ENCODE data around the gene GPR146. TPM values are rescaled to one million over a fixed set of nuclear protein-coding genes. Genes with fewer than 3 reads are reported as not detected.

The GPR146 gene
- total RNA-seq, 1 experiment from 2014 or later, result 3.4 TPM

GRCh38 chr7:1043552-1044188 is 676 bp upstream of the GPR146 start:
- DNase-seq (ENCODE audit: low spot score), result no peak

GRCh38 chr7:1045069-1046063 is 1.0 kb downstream of the GPR146 start:
- no peak for DNase-seq (ENCODE audit: low spot score)

GRCh38 chr7:1046722-1047679 is 2.7 kb downstream of the GPR146 start:
- DNase-seq (ENCODE audit: low spot score), result no peak

- no peak for DNase-seq (ENCODE audit: low spot score)
These were observed 4.8 kb downstream of the GPR146 start for GRCh38 chr7:1049006-1049741.

- DNase-seq (ENCODE audit: low spot score), result no peak
These were observed 5.5 kb downstream of the GPR146 start for GRCh38 chr7:1049801-1050200.

GRCh38 chr7:1050254-1050906 is 6.0 kb downstream of the GPR146 start:
- DNase-seq (ENCODE audit: low spot score), result no peak

- DNase-seq (ENCODE audit: low spot score), result no peak
These were observed 6.8 kb downstream of the GPR146 start for GRCh38 chr7:1050956-1051690.

GRCh38 chr7:1052031-1052818 is 7.9 kb downstream of the GPR146 start:
- DNase-seq (ENCODE audit: low spot score), result no peak

GRCh38 chr7:1053002-1053411 is 8.7 kb downstream of the GPR146 start:
- DNase-seq (ENCODE audit: low spot score), result no peak

- DNase-seq (ENCODE audit: low spot score), result no peak
These were observed 9.5 kb downstream of the GPR146 start for GRCh38 chr7:1053816-1054370.

- DNase-seq (ENCODE audit: low spot score), result no peak
These were observed 10.1 kb downstream of the GPR146 start for GRCh38 chr7:1054438-1054837.

GRCh38 chr7:1054861-1055450 is 10.6 kb downstream of the GPR146 start:
- no peak for DNase-seq (ENCODE audit: low spot score)

GRCh38 chr7:1055491-1055955 is 11.2 kb downstream of the GPR146 start:
- no peak for DNase-seq (ENCODE audit: low spot score)

GRCh38 chr7:1055956-1056784 is 11.8 kb downstream of the GPR146 start:
- peak; percentile 75 for DNase-seq (ENCODE audit: low spot score)

GRCh38 chr7:1056785-1057410 is 12.6 kb downstream of the GPR146 start:
- DNase-seq (ENCODE audit: low spot score), result no peak

GRCh38 chr7:1057416-1058291 is 13.3 kb downstream of the GPR146 start:
- DNase-seq (ENCODE audit: low spot score), result no peak

All from H4 (cell line).